ENCODE data around the gene MRPL55.

DNA sequence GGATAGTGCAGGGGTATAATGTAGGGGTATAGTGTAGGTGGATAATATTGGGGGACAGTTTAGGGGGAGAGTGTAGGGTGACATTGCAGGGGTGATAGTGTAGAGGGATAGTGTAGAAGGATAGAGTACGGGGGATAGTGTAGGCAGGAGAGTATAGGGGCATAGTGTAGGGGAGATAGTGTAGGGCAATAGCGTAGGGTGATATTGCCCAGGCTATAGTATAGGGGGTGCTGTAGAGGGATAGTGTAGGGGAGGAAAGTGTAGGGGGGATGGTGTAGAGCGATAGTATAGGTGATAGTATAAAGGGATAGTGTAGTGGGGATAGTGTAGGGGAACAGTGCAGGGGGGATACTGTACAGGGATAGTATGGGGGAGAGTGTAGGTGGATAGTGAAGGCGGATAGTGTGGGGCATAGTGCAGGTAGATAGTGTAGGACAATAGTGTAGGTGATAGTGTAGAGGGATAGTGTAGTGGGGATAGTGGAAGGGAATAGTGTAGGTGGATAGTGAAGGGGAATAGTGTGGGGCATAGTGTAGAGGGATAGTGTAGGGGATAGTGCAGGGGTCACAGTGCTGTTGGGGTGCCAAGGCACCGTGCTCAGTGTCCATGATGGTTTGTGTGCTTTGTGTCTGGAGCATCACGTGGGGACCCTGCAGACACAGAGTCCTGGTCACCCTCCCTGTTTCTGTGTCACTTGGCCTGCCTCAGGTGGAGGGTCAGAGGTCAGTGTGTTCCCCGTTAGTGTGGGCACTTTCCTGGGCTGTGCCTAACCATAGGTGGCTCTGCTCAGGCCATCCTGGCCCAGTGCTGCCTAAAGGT lies 37.1 kb downstream of the MRPL55 start:
- TF ChIP-seq POLR2A (IDR thresholded peaks at IDR 0.05), result no peak
- TF ChIP-seq, protein P1, sequence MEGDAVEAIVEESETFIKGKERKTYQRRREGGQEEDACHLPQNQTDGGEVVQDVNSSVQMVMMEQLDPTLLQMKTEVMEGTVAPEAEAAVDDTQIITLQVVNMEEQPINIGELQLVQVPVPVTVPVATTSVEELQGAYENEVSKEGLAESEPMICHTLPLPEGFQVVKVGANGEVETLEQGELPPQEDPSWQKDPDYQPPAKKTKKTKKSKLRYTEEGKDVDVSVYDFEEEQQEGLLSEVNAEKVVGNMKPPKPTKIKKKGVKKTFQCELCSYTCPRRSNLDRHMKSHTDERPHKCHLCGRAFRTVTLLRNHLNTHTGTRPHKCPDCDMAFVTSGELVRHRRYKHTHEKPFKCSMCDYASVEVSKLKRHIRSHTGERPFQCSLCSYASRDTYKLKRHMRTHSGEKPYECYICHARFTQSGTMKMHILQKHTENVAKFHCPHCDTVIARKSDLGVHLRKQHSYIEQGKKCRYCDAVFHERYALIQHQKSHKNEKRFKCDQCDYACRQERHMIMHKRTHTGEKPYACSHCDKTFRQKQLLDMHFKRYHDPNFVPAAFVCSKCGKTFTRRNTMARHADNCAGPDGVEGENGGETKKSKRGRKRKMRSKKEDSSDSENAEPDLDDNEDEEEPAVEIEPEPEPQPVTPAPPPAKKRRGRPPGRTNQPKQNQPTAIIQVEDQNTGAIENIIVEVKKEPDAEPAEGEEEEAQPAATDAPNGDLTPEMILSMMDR (IDR thresholded peaks at IDR 0.05), result no peak
- TF ChIP-seq POLR2AphosphoS5 (IDR thresholded peaks at IDR 0.05), result no peak
- no peak for TF ChIP-seq EP300 (IDR thresholded peaks at IDR 0.05)

All from suprapubic skin (tissue), 4 donors.